Small intestine (tissue), 7 donors: ENCODE data around the gene ABCC2. TPM values are rescaled to one million over a fixed set of nuclear protein-coding genes. Genes with fewer than 3 reads are reported as not detected.
"Not testable (repeated sequence)": the region's sequence is repeated elsewhere in the genome, so short reads cannot be mapped to it uniquely, and the experiment has no call there.

Experiments used
- DNase-seq, 2 donors: peaks; one replicate each; pipeline versions ENCODE4 v3.0.0 to v3.0.0-alpha.2; 2013
- FAIRE-seq: peaks from 2 replicates; lab custom pipeline; 2012; peaks lifted over from hg19 to GRCh38; lab: Jason Lieb, UNC
- H3K27ac ChIP-seq, 3 donors: one replicate each; pipeline ENCODE4 v1.5.1; 2013; ENCODE audit warnings: low read length in 2 of 3, mild to moderate bottlenecking in 2 of 3, control low read depth in 1 of 3, inconsistent platforms in 1 of 3, low read depth in 1 of 3, moderate library complexity in 1 of 3
- H3K27me3 ChIP-seq, 3 donors: one replicate each; pipeline ENCODE4 v1.6.1; 2013; ENCODE audit warnings: low read length in 3 of 3, inconsistent platforms in 1 of 3; ENCODE audit not compliant: control insufficient read depth in 3 of 3, insufficient read depth in 3 of 3
- H3K36me3 ChIP-seq, 3 donors: one replicate each; pipeline ENCODE4 v1.6.1; 2013; ENCODE audit warnings: low read length in 3 of 3, inconsistent platforms in 1 of 3, low read depth in 1 of 3, mild to moderate bottlenecking in 1 of 3, moderate library complexity in 1 of 3; ENCODE audit not compliant: control insufficient read depth in 3 of 3, insufficient read depth in 2 of 3
- H3K4me1 ChIP-seq, 3 donors: one replicate each; pipeline ENCODE4 v1.6.1; 2013; ENCODE audit warnings: low read length in 2 of 3, inconsistent platforms in 1 of 3, low read depth in 1 of 3, mild to moderate bottlenecking in 1 of 3, moderate library complexity in 1 of 3; ENCODE audit not compliant: control insufficient read depth in 3 of 3, insufficient read depth in 2 of 3
- H3K4me3 ChIP-seq, 3 donors: one replicate each; pipeline ENCODE4 v1.5.1; 2013; ENCODE audit warnings: low read length in 3 of 3, control low read depth in 1 of 3, inconsistent platforms in 1 of 3, low read depth in 1 of 3, mild to moderate bottlenecking in 1 of 3, moderate library complexity in 1 of 3
- H3K9me3 ChIP-seq, 2 donors: one replicate each; pipeline ENCODE4 v1.6.1; 2013; ENCODE audit warnings: low read depth in 1 of 2, low read length in 1 of 2; ENCODE audit not compliant: control insufficient read depth in 2 of 2, insufficient read depth in 1 of 2
- WGBS, 3 donors: extraction: QIAGEN DNeasy Blood & Tissue Kit; methylation state at CpG; one replicate each; pipeline ENCODE4 v1.1.7; 2013; 5-methylcytosine and 5-hydroxymethylcytosine counted together
- polyA plus RNA-seq, 4 donors: library from polyadenylated mRNA; stranded (reverse) in 3 of 4; unstranded in 1 of 4; fragments of 200-250 nt in 3 of 4; fragments of 120-200 nt in 1 of 4; gene quantifications; one replicate each; pipeline versions ENCODE4 v1.2.1 to v1.2.3, GENCODE V29; 2013
- donor health status: healthy with polysubstance abuse.
- donor health status: control.
- donor health status: control.
- donor health status: Bipolar disorder and iron deficiency.
- donor health status: healthy.

The ABCC2 gene
- polyA plus RNA-seq, 4 donors = 5.6 to 91.7 (median 58.6) TPM

DNA sequence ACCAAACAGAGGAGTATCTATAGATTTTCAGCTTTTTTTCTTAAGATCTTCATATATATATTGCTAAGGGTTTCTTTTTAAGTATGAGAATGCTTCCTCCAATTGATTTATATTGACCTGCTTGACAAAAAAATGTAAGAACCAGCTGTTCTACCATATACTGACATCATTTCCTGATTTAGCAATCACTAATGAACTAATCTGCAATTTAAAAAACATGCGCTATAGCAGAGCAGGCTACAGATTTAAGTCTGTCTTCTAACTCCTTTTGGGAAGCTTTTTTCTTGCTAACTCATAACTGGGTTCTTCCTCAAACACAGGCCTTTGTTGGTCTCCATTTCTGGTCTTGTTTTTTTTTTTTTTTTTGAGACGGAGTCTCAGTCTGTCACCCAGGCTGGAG is 33.2 kb downstream of the ABCC2 start:
- Histone ChIP-seq H3K4me3 (no peak overlapping the region), H3K27me3 (no peaks in the 10 kb centered on the region), H3K27ac (no peak overlapping the region), H3K4me1 (no peaks in the 10 kb centered on the region), H3K9me3 (no peaks in the 10 kb centered on the region), H3K36me3 (peaks cover 0 to 53% (median 12%) of the 10 kb centered on the region in 3 donors)
- WGBS, 3 donors = 85 to 95% (median 91%) methylated on average over 2 of the region's 2 CpGs
- DNase-seq (no peak), FAIRE-seq (no peak)

GRCh38 chr10:99827936-99828335 is 45.5 kb downstream of the ABCC2 start:
- H3K27ac ChIP-seq = no peak overlapping the region
- no peaks in the 10 kb centered on the region for H3K27me3 ChIP-seq
- DNase-seq = no peak
- no peak for FAIRE-seq
- no peaks in the 10 kb centered on the region for H3K4me1 ChIP-seq
- H3K36me3 ChIP-seq = peaks cover 0 to 15% (median 7%) of the 10 kb centered on the region in 3 donors
- H3K4me3 ChIP-seq = no peak overlapping the region
- WGBS, 3 donors = 86 to 95% (median 88%) methylated on average over 3 of the region's 3 CpGs
- peaks cover 0 to 4% of the 10 kb centered on the region in 2 donors for H3K9me3 ChIP-seq

DNA sequence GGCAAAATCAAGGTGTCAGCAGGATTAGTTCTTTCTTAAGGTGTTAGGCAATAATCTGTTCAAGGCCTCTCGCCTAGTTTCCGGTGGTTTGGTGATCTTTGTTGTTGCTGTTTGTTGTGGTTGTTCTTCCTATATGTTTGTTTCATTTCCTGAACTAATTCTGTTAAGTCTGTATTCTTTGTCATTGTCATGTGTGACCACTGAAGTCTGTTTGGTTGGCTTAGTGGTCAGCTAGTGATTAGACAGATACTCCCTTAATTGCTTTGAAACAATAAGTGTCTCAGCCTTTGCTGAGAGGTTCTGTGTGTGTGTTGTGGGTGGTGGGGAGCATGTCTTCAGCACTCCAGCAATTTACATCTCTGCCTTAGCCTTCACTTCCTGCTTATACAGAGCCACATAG is 46.0 kb downstream of the ABCC2 start:
- Histone ChIP-seq H3K36me3 (peaks cover 0 to 16% (median 12%) of the 10 kb centered on the region in 3 donors), H3K4me1 (no peaks in the 10 kb centered on the region), H3K4me3 (no peak overlapping the region), H3K27ac (no peak overlapping the region), H3K27me3 (no peaks in the 10 kb centered on the region), H3K9me3 (peaks cover 0 to 4% of the 10 kb centered on the region in 2 donors)
- DNase-seq (no peak), FAIRE-seq (no peak)
- WGBS, 3 donors = 76 to 91% (median 82%) methylated on average over 2 of the region's 2 CpGs

- FAIRE-seq = no peak
- WGBS, 3 donors = 85 to 95% (median 89%) methylated on average over 2 of the region's 2 CpGs
- Histone ChIP-seq H3K27me3 (no peaks in the 10 kb centered on the region), H3K36me3 (peaks cover 0 to 43% (median 24%) of the 10 kb centered on the region in 3 donors), H3K4me3 (no peak overlapping the region), H3K9me3 (peaks cover 0 to 4% of the 10 kb centered on the region in 2 donors), H3K4me1 (no peaks in the 10 kb centered on the region), H3K27ac (no peak overlapping the region)
- DNase-seq = no peak
Measured at GRCh38 chr10:99832439-99832838, 50.0 kb downstream of the ABCC2 start.

- no peaks in the 10 kb centered on the region for H3K9me3 ChIP-seq
- no peak for DNase-seq
- no peak overlapping the region for H3K4me3 ChIP-seq
- FAIRE-seq = no peak
- WGBS, 3 donors = 83 to 90% (median 84%) methylated on average over 4 of the region's 4 CpGs
- no peak overlapping the region for H3K27ac ChIP-seq
- no peaks in the 10 kb centered on the region for H3K27me3 ChIP-seq
- H3K4me1 ChIP-seq = no peaks in the 10 kb centered on the region
- H3K36me3 ChIP-seq = peaks cover 0 to 40% (median 24%) of the 10 kb centered on the region in 3 donors
Measured at GRCh38 chr10:99834410-99834809, 52.0 kb downstream of the ABCC2 start.

- H3K27ac ChIP-seq = no peak overlapping the region
- H3K9me3 ChIP-seq = no peaks in the 10 kb centered on the region
- H3K27me3 ChIP-seq = no peaks in the 10 kb centered on the region
- no peaks in the 10 kb centered on the region for H3K4me1 ChIP-seq
- DNase-seq = no peak
- 92 to 96% (median 95%) methylated on average over 8 of the region's 8 CpGs for WGBS, 3 donors
- no peak for FAIRE-seq
- H3K4me3 ChIP-seq = no peak overlapping the region
- peaks cover 0 to 34% (median 24%) of the 10 kb centered on the region in 3 donors for H3K36me3 ChIP-seq
Measured at GRCh38 chr10:99835947-99836346, 53.5 kb downstream of the ABCC2 start.

- H3K4me3 ChIP-seq = no peak overlapping the region
- H3K27ac ChIP-seq = no peak overlapping the region
- DNase-seq (no peak), FAIRE-seq (no peak)
- peaks cover 0 to 38% (median 24%) of the 10 kb centered on the region in 3 donors for H3K36me3 ChIP-seq
- 72 to 96% (median 89%) methylated on average over 2 of the region's 2 CpGs for WGBS, 3 donors
- no peaks in the 10 kb centered on the region for H3K27me3 ChIP-seq
- H3K4me1 ChIP-seq = no peaks in the 10 kb centered on the region
- H3K9me3 ChIP-seq = no peaks in the 10 kb centered on the region
Measured at GRCh38 chr10:99836711-99837110, 54.3 kb downstream of the ABCC2 start.

- not testable (repeated sequence) for H3K4me1 ChIP-seq, H3K9me3 ChIP-seq, H3K4me3 ChIP-seq, H3K27ac ChIP-seq, H3K27me3 ChIP-seq, FAIRE-seq, DNase-seq
- 74 to 87% (median 79%) methylated on average over 2 of the region's 2 CpGs for WGBS, 3 donors
- peaks cover 0 to 26% (median 6%) of the 10 kb centered on the region in 3 donors for H3K36me3 ChIP-seq
Measured at GRCh38 chr10:99840859-99841258, 58.4 kb downstream of the ABCC2 start.

DNA sequence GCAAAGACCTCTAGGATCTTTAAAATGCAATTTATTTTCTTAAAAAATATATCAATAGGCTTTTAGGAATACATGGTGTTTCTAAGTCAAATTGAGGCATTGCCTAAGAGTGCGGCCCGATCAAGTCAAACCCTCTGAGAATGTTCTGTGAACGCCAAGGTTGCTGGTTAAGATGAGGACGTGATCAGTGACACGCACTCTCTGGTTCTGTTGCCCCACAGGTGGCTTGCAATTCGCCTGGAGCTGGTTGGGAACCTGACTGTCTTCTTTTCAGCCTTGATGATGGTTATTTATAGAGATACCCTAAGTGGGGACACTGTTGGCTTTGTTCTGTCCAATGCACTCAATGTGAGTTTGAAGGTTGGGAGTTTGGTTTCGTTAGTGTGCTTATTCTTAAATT is 59.3 kb downstream of the ABCC2 start:
- H3K4me1 ChIP-seq = peaks cover 0 to 3% (median 0%) of the 10 kb centered on the region in 3 donors
- FAIRE-seq (no peak), DNase-seq (no peak)
- no peak overlapping the region for H3K27ac ChIP-seq
- WGBS, 3 donors = 89 to 92% (median 90%) methylated on average over 7 of the region's 7 CpGs
- peaks cover 0 to 29% (median 1%) of the 10 kb centered on the region in 3 donors for H3K36me3 ChIP-seq
- no peak overlapping the region for H3K4me3 ChIP-seq
- no peaks in the 10 kb centered on the region for H3K9me3 ChIP-seq
- no peaks in the 10 kb centered on the region for H3K27me3 ChIP-seq
